SK-N-SH treated with all-trans-retinoic acid at 6 μM for 48 hours (cell line): ENCODE data around the gene RBM44.

ENCODE experiments used
- ATAC-seq: fragments of 200-7000 bp; cut with Tn5 transposase; 3 replicates; pipeline ENCODE4 v1.9.1; 2020; ENCODE audit warnings: mild to moderate bottlenecking, moderate library complexity
- ARNTL ChIP-seq: fragments of 450-650 bp; formaldehyde crosslinking; IDR thresholded peaks from 2 replicates; pipeline ENCODE4 v1.5.0; 2020; ENCODE audit warnings: low read depth, mild to moderate bottlenecking, moderate library complexity, borderline replicate concordance
- BACH2 ChIP-seq: fragments of 250-450 bp; sonication (Bioruptor Pico); IDR thresholded peaks from 2 replicates; pipeline ENCODE4 v1.9.0; 2021; ENCODE audit warnings: mild to moderate bottlenecking, borderline replicate concordance
- CREB5 ChIP-seq: fragments of 250-450 bp; sonication (Bioruptor Pico); IDR thresholded peaks from 2 replicates; pipeline ENCODE4 v1.5.1; 2020; ENCODE audit warnings: low read depth, mild to moderate bottlenecking, moderate library complexity
- CSDC2 ChIP-seq: fragments of 250-450 bp; sonication (Bioruptor Pico); IDR thresholded peaks from 2 replicates; pipeline ENCODE4 v1.5.0; 2020; ENCODE audit warnings: mild to moderate bottlenecking, moderate library complexity
- ESRRG ChIP-seq: fragments of 250-450 bp; sonication (Bioruptor Pico); IDR thresholded peaks from 2 replicates; pipeline ENCODE4 v1.6.1; 2021; ENCODE audit warnings: mild to moderate bottlenecking
- GLIS3 ChIP-seq: fragments of 250-450 bp; sonication (Bioruptor Pico); IDR thresholded peaks from 2 replicates; pipeline ENCODE4 v1.5.0; 2020; ENCODE audit warnings: mild to moderate bottlenecking, moderate library complexity
- ISL1 ChIP-seq: fragments of 250-450 bp; sonication (Bioruptor Pico); IDR thresholded peaks from 2 replicates; pipeline ENCODE4 v2.1.2; 2022; ENCODE audit warnings: mild to moderate bottlenecking, moderate library complexity
- OSR1 ChIP-seq: fragments of 250-450 bp; sonication (Bioruptor Pico); IDR thresholded peaks from 2 replicates; pipeline ENCODE4 v1.8.0; 2022; ENCODE audit warnings: moderate library complexity, mild to moderate bottlenecking, inconsistent platforms
- PPARA ChIP-seq: fragments of 250-450 bp; sonication (Bioruptor Pico); IDR thresholded peaks from 2 replicates; pipeline ENCODE4 v1.5.0; 2020; ENCODE audit warnings: mild to moderate bottlenecking, borderline replicate concordance
- TCF4 ChIP-seq: fragments of 250-450 bp; sonication (Bioruptor Pico); IDR thresholded peaks from 2 replicates; pipeline ENCODE4 v1.8.0; 2021; ENCODE audit warnings: mild to moderate bottlenecking, moderate library complexity, borderline replicate concordance
- TOX ChIP-seq: fragments of 250-450 bp; sonication (Bioruptor Pico); IDR thresholded peaks from 2 replicates; pipeline ENCODE4 v1.8.0; 2021; ENCODE audit warnings: mild to moderate bottlenecking, moderate library complexity, borderline replicate concordance
- TSHZ2 ChIP-seq: fragments of 250-450 bp; sonication (Bioruptor Pico); IDR thresholded peaks from 2 replicates; pipeline ENCODE4 v1.5.0; 2020; ENCODE audit warnings: mild to moderate bottlenecking, moderate library complexity
- ZC3H10 ChIP-seq: fragments of 250-450 bp; sonication (Bioruptor Pico); IDR thresholded peaks from 2 replicates; pipeline ENCODE4 v1.5.1; 2021; ENCODE audit warnings: mild to moderate bottlenecking, moderate library complexity
- ZFP30 ChIP-seq: fragments of 450-650 bp; formaldehyde crosslinking; IDR thresholded peaks from 2 replicates; pipeline ENCODE4 v1.5.0; 2022; ENCODE audit warnings: mild to moderate bottlenecking, moderate library complexity
- ZNF565 ChIP-seq: fragments of 450-650 bp; formaldehyde crosslinking; conservative IDR thresholded peaks from 2 replicates; pipeline ENCODE4 v1.5.0; 2020; ENCODE audit warnings: low read depth, mild to moderate bottlenecking, moderate library complexity
- ZNF70 ChIP-seq: fragments of 450-650 bp; formaldehyde crosslinking; IDR thresholded peaks from 2 replicates; pipeline ENCODE4 v1.5.0; 2020; ENCODE audit warnings: mild to moderate bottlenecking, moderate library complexity
- TF ChIP-seq, protein P1 (sequence below): fragments of 250-450 bp; sonication (Bioruptor Pico); IDR thresholded peaks from 2 replicates; pipeline ENCODE4 v1.8.0; 2021; ENCODE audit warnings: low read depth, mild to moderate bottlenecking, moderate library complexity, borderline replicate concordance
- TF ChIP-seq, protein P2 (sequence below): fragments of 250-450 bp; sonication (Bioruptor Pico); IDR thresholded peaks from 2 replicates; pipeline ENCODE4 v1.5.1; 2021; ENCODE audit warnings: mild to moderate bottlenecking, moderate library complexity
- TF ChIP-seq, protein P3 (sequence below): fragments of 250-450 bp; sonication (Bioruptor Pico); IDR thresholded peaks from 2 replicates; pipeline ENCODE4 v1.8.0; 2020; ENCODE audit warnings: mild to moderate bottlenecking, moderate library complexity, borderline replicate concordance

Gene RBM44

GRCh38 chr2:237827421-237827987 is 28.9 kb downstream of the RBM44 start:
- ATAC-seq: no peak
- TF ChIP-seq CSDC2 (CRISPR knock-in tag) (no peak), ZFP30 (CRISPR knock-in tag) (no peak), ARNTL (no peak), PPARA (no peak), ESRRG (CRISPR knock-in tag) (no peak), ZNF70 (CRISPR knock-in tag) (no peak)
- TF ChIP-seq, protein P1, sequence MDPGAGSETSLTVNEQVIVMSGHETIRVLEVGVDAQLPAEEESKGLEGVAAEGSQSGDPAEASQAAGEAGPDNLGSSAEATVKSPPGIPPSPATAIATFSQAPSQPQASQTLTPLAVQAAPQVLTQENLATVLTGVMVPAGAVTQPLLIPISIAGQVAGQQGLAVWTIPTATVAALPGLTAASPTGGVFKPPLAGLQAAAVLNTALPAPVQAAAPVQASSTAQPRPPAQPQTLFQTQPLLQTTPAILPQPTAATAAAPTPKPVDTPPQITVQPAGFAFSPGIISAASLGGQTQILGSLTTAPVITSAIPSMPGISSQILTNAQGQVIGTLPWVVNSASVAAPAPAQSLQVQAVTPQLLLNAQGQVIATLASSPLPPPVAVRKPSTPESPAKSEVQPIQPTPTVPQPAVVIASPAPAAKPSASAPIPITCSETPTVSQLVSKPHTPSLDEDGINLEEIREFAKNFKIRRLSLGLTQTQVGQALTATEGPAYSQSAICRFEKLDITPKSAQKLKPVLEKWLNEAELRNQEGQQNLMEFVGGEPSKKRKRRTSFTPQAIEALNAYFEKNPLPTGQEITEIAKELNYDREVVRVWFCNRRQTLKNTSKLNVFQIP (CRISPR knock-in tag): no peak
- TF ChIP-seq, protein P2, sequence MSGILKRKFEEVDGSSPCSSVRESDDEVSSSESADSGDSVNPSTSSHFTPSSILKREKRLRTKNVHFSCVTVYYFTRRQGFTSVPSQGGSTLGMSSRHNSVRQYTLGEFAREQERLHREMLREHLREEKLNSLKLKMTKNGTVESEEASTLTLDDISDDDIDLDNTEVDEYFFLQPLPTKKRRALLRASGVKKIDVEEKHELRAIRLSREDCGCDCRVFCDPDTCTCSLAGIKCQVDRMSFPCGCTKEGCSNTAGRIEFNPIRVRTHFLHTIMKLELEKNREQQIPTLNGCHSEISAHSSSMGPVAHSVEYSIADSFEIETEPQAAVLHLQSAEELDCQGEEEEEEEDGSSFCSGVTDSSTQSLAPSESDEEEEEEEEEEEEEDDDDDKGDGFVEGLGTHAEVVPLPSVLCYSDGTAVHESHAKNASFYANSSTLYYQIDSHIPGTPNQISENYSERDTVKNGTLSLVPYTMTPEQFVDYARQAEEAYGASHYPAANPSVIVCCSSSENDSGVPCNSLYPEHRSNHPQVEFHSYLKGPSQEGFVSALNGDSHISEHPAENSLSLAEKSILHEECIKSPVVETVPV (CRISPR knock-in tag): no peak

DNA sequence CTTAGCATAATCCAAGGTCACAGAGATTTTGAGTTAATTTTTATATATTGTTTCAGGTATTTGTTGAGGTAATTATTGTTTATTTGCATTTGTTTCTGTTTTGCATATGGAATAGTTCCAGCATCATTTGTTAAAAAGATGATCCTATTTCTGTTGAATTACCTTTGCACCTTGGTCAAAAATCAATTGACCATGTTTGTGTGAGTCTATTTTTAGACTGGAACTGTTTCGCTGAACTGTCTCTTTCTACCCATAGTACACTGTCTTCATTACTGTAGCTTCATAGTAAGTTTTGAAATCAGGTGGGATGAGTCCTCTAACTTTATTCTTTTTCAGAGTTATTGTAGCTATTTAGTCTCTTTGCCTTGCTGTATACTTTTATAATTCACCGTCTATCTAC is 31.9 kb downstream of the RBM44 start:
- ATAC-seq: no peak
- TF ChIP-seq ARNTL (no peak), GLIS3 (CRISPR knock-in tag) (no peak), BACH2 (CRISPR knock-in tag) (no peak), ISL1 (CRISPR knock-in tag) (no peak), ZFP30 (CRISPR knock-in tag) (no peak), CREB5 (no peak), OSR1 (no peak), ESRRG (CRISPR knock-in tag) (no peak), TOX (CRISPR knock-in tag) (no peak), PPARA (no peak), TCF4 (no peak), ZNF70 (CRISPR knock-in tag) (no peak), ZNF565 (CRISPR knock-in tag) (no peak), ZC3H10 (CRISPR knock-in tag) (no peak), TSHZ2 (CRISPR knock-in tag) (no peak), CSDC2 (CRISPR knock-in tag) (no peak)
- TF ChIP-seq, protein P1 (CRISPR knock-in tag): no peak
- TF ChIP-seq, protein P2 (CRISPR knock-in tag): no peak
- TF ChIP-seq, protein P3, sequence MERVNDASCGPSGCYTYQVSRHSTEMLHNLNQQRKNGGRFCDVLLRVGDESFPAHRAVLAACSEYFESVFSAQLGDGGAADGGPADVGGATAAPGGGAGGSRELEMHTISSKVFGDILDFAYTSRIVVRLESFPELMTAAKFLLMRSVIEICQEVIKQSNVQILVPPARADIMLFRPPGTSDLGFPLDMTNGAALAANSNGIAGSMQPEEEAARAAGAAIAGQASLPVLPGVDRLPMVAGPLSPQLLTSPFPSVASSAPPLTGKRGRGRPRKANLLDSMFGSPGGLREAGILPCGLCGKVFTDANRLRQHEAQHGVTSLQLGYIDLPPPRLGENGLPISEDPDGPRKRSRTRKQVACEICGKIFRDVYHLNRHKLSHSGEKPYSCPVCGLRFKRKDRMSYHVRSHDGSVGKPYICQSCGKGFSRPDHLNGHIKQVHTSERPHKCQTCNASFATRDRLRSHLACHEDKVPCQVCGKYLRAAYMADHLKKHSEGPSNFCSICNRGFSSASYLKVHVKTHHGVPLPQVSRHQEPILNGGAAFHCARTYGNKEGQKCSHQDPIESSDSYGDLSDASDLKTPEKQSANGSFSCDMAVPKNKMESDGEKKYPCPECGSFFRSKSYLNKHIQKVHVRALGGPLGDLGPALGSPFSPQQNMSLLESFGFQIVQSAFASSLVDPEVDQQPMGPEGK: no peak
